ENCODE data around the gene SEMA5B. TPM values are rescaled to one million over a fixed set of nuclear protein-coding genes. Genes with fewer than 3 reads are reported as not detected.

Gene SEMA5B
- polyA plus RNA-seq, 1 donor (not counting 4 experiments of a cell fraction or from before 2014, with no cell fraction given): 0.04 TPM

DNA sequence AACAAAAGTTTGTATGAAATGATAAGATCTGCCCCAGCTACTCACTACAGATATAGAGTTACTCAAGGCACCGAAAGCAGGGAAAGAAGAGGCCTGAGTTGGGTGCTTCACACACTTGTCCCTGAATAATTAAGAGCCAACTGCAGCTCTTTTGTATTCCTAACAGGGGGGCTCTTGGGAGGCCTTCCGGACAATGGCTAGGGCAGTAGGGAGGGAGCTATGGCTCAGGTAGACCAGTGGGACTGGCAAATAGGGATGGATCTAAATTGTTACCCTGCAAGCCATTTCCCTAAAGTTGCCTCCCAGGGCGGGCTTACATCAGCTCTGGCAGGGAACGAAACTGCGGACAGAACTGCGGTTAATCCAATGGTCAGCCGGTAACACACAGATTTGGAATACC is 6.2 kb downstream of the SEMA5B start:
- dilution Hi-C loops (cut with MboI; ENCODE audit: extremely low pct_ligation_motif_present, low sequenced_read_pairs): no loop called here

DNA sequence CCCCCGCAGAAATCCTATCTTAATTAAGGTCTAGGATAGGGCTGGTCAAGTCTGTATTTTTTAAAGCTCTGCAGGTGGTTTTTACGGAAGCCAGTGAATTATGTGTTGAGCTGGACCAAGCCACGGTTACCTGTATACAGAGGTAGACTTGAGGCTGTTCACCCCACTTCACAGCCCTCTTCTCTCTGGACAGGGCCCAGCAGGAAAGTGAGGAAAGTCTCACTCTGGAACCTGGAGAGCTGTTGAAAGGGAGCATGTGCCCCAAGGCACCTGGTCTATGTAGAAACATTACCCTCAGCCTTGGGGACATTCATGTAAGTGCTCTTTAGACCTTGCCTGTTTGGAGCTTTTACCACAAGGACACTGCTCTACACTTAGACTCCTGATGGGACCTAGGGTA is 6.9 kb downstream of the SEMA5B start:
- no peak overlapping the region for H2AFZ ChIP-seq (ENCODE audit: control insufficient read depth, low read length)
- H3K4me2 ChIP-seq (ENCODE audit: control insufficient read depth, extremely low read depth, insufficient read depth, low read depth, low read length): no peak overlapping the region
- H3K4me3 ChIP-seq (ENCODE audit: control insufficient read depth in 2 of 3, extremely low read depth in 1 of 3, insufficient read depth in 2 of 3, low read depth in 1 of 3, low read length in 3 of 3): no peak overlapping the region
- H3K9me3 ChIP-seq (ENCODE audit: control insufficient read depth, low read depth, low read length): no peaks in the 10 kb centered on the region
- H3K9me1 ChIP-seq (ENCODE audit: control insufficient read depth, extremely low read depth, insufficient read depth, low read length): no peaks in the 10 kb centered on the region
- H3K27ac ChIP-seq (ENCODE audit: control insufficient read depth, insufficient read depth, low read length): no peak overlapping the region
- no peak overlapping the region for H3K9ac ChIP-seq (ENCODE audit: control insufficient read depth, extremely low read depth, insufficient read depth, low read length)
- peaks cover 57% of the 10 kb centered on the region for H3K27me3 ChIP-seq (ENCODE audit: control insufficient read depth, extremely low read depth, insufficient read depth, low read length)
- dilution Hi-C loops (cut with MboI; ENCODE audit: extremely low pct_ligation_motif_present, low sequenced_read_pairs): no loop called here
- H4K20me1 ChIP-seq (ENCODE audit: control insufficient read depth, extremely low read depth, insufficient read depth, low read length): peaks cover under 1% of the 10 kb centered on the region
- H3K36me3 ChIP-seq (ENCODE audit: control insufficient read depth in 2 of 2, extremely low read depth in 1 of 2, insufficient read depth in 2 of 2, low read length in 2 of 2): no peaks in the 10 kb centered on the region
- TF ChIP-seq EZH2 (IDR thresholded peaks at IDR 0.05; ENCODE audit: low read length): no peak
- TF ChIP-seq, protein P1, sequence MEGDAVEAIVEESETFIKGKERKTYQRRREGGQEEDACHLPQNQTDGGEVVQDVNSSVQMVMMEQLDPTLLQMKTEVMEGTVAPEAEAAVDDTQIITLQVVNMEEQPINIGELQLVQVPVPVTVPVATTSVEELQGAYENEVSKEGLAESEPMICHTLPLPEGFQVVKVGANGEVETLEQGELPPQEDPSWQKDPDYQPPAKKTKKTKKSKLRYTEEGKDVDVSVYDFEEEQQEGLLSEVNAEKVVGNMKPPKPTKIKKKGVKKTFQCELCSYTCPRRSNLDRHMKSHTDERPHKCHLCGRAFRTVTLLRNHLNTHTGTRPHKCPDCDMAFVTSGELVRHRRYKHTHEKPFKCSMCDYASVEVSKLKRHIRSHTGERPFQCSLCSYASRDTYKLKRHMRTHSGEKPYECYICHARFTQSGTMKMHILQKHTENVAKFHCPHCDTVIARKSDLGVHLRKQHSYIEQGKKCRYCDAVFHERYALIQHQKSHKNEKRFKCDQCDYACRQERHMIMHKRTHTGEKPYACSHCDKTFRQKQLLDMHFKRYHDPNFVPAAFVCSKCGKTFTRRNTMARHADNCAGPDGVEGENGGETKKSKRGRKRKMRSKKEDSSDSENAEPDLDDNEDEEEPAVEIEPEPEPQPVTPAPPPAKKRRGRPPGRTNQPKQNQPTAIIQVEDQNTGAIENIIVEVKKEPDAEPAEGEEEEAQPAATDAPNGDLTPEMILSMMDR (optimal IDR thresholded peaks at IDR 0.05 in 1 of 3, IDR thresholded peaks at IDR 0.05 in 1 of 3, conservative IDR thresholded peaks at IDR 0.05 in 1 of 3; ENCODE audit: extremely low read depth in 1 of 3, insufficient read depth in 2 of 3, low read length in 3 of 3): no peak
- H3K79me2 ChIP-seq (ENCODE audit: control insufficient read depth, insufficient read depth, low read length): no peaks in the 10 kb centered on the region
- no peaks in the 10 kb centered on the region for H3K4me1 ChIP-seq (ENCODE audit: control insufficient read depth, extremely low read depth, insufficient read depth, low read length)
- no peak for DNase-seq (ENCODE audit: low read depth, low spot score)
- FAIRE-seq: no peak

More for the DNA sequence above, 6.2 kb downstream of the SEMA5B start:
- Histone ChIP-seq H3K79me2 (ENCODE audit: control insufficient read depth, insufficient read depth, low read length) (no peaks in the 10 kb centered on the region), H3K4me1 (ENCODE audit: control insufficient read depth, extremely low read depth, insufficient read depth, low read length) (no peaks in the 10 kb centered on the region), H3K36me3 (ENCODE audit: control insufficient read depth in 2 of 2, extremely low read depth in 1 of 2, insufficient read depth in 2 of 2, low read length in 2 of 2) (no peaks in the 10 kb centered on the region), H3K9me1 (ENCODE audit: control insufficient read depth, extremely low read depth, insufficient read depth, low read length) (no peaks in the 10 kb centered on the region), H3K4me2 (ENCODE audit: control insufficient read depth, extremely low read depth, insufficient read depth, low read depth, low read length) (no peak overlapping the region), H3K9me3 (ENCODE audit: control insufficient read depth, low read depth, low read length) (no peaks in the 10 kb centered on the region), H4K20me1 (ENCODE audit: control insufficient read depth, extremely low read depth, insufficient read depth, low read length) (peaks cover 4% of the 10 kb centered on the region), H3K27ac (ENCODE audit: control insufficient read depth, insufficient read depth, low read length) (no peak overlapping the region), H2AFZ (ENCODE audit: control insufficient read depth, low read length) (no peak overlapping the region), H3K27me3 (ENCODE audit: control insufficient read depth, extremely low read depth, insufficient read depth, low read length) (peaks cover 58% of the 10 kb centered on the region), H3K4me3 (ENCODE audit: control insufficient read depth in 2 of 3, extremely low read depth in 1 of 3, insufficient read depth in 2 of 3, low read depth in 1 of 3, low read length in 3 of 3) (no peak overlapping the region), H3K9ac (ENCODE audit: control insufficient read depth, extremely low read depth, insufficient read depth, low read length) (no peak overlapping the region)
- TF ChIP-seq, protein P1 (optimal IDR thresholded peaks at IDR 0.05 in 1 of 3, IDR thresholded peaks at IDR 0.05 in 1 of 3, conservative IDR thresholded peaks at IDR 0.05 in 1 of 3; ENCODE audit: extremely low read depth in 1 of 3, insufficient read depth in 2 of 3, low read length in 3 of 3): no peak
- no peak for TF ChIP-seq EZH2 (IDR thresholded peaks at IDR 0.05; ENCODE audit: low read length)
- DNase-seq (ENCODE audit: low read depth, low spot score): no peak
- no peak for FAIRE-seq
